PFSK-1 (cell line): ENCODE data around the gene LSP1.

Experiments
- SIN3A ChIP-seq: IDR thresholded peaks from 2 replicates; pipeline ENCODE4 v1.6.1; 2012; ENCODE audit warnings: mild to moderate bottlenecking, low read length, moderate library complexity, borderline replicate concordance; ENCODE audit not compliant: insufficient read depth
- TAF1 ChIP-seq: IDR thresholded peaks from 2 replicates; pipeline ENCODE4 v1.6.1; 2012; ENCODE audit warnings: low read length, control low read depth, borderline replicate concordance; ENCODE audit not compliant: insufficient read depth

- TF ChIP-seq TAF1 (no peak), SIN3A (no peak)
Measured at GRCh38 chr11:1884303-1884700, 31.4 kb downstream of the LSP1 start.
